GM18505 (cell line): Measurements from ENCODE around the gene B3GALNT2.
"Not testable (repeated sequence)": the region's sequence is repeated elsewhere in the genome, so short reads cannot be mapped to it uniquely, and the experiment has no call there.

Source experiments
- ATAC-seq: cut with Tn5 transposase; IDR thresholded peaks from one replicate; pipeline ENCODE4 v1.9.1; 2021; ENCODE audit not compliant: unreplicated experiment
- POLR2A ChIP-seq: IDR thresholded peaks from 4 replicates; pipeline ENCODE4 v1.6.1; 2011; ENCODE audit warnings: borderline replicate concordance; ENCODE audit not compliant: insufficient read depth, insufficient read length; ENCODE audit errors: extremely low read depth

The B3GALNT2 gene

DNA sequence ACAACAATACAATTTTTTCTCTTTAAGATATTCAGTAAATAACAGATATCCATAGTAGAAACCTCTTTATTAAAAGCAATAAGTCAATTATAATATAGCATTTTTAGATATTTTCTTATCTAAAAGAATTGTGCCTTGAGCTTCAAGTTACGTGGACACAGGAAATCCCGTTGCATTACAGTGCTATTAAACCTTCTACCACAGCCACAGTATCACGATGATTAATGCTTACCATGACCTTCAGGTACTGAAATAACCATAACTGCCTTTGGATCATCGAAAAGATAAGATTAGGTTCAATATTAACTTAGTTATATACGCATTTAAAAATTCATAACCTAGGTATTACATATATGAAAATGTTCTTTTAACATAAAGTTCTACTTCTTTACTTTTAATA, 17.9 kb downstream of the B3GALNT2 start:
- ATAC-seq = no peak
- no peak for TF ChIP-seq POLR2A

DNA sequence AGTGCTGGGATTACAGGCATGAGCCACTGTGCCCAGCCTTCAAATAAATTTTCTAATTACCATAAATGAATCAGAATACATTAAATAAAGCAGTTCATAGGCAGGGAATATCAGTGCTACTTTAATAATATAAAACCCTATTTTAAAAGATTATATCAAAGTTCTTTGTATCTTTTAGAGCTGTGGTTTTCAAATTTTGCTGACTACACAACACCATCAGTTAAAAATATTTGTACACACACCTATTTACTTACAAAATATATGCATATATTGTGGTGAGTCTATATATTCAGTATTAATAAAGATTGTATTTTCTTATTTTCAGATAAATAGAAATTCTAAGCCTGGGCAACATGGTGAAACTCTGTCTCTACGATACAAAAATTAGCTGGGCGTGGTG, 18.7 kb downstream of the B3GALNT2 start:
- no peak for ATAC-seq
- no peak for TF ChIP-seq POLR2A

DNA sequence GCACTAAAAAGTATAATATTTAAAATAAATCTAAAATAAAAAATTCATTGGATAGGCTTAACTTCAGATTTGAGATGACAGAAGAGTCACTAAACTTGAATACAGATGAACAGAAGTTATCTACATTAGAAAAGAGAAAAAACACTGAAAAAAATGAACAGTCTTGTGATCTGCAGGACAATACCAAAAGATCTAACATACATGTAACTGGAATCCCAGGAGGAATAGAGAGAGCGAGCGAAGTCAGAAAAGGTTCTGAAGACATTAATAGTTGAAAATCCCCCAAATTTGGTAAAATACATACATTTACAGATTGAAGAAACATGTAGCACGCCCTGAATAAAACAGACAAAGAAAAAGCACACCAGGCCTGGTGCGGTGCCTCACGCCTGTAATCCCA, 21.2 kb downstream of the B3GALNT2 start:
- ATAC-seq = no peak
- TF ChIP-seq POLR2A = no peak

GRCh38 chr1:235473806-235474205, 30.4 kb downstream of the B3GALNT2 start:
- no peak for ATAC-seq
- TF ChIP-seq POLR2A = no peak

GRCh38 chr1:235470741-235471439, 33.4 kb downstream of the B3GALNT2 start:
- ATAC-seq = no peak

DNA sequence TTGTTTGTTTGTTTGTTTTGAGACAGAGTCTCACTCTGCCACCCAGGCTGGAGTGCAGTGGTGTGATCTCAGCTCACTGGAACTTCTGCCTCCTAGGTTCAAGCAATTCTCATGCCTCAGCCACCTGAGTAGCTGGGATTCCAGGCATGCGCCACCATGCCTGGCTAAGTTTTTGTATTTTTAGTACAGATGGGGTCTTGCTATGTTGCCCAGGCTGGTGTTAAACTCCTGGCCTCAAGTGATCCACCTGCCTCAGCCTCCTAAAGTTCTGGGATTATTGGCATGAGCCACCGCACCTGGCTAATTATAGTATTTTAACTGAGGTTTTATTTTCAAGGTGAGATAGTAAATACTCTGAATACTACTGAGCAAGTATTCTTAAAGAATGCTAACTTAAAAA, 34.4 kb downstream of the B3GALNT2 start:
- ATAC-seq = not testable (repeated sequence)

More at GRCh38 chr1:235470741-235471439, 33.4 kb downstream of the B3GALNT2 start:
- no peak for TF ChIP-seq POLR2A

- no peak for ATAC-seq
- TF ChIP-seq POLR2A = no peak
Measured at GRCh38 chr1:235468970-235469369, 35.3 kb downstream of the B3GALNT2 start.

DNA sequence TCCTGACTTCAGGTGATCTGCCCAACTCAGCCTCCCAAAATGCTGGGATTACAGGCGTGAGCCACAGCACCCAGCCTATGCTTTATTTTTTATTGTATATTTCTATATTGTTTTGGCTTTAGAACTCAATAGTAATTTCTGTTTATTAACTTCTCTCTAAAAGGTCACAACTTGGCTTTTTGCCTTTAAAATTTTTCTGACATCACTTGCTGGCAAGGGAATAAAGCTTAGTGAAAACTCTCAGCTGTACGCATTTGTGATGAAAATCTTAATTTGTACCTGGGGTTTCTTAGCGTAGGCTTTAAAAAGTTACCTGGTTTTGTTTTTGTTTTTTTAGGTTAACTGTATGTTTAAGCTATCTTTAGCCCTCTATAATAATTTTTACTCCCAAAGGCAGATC, 36.2 kb downstream of the B3GALNT2 start:
- no peak for TF ChIP-seq POLR2A
- no peak for ATAC-seq

DNA sequence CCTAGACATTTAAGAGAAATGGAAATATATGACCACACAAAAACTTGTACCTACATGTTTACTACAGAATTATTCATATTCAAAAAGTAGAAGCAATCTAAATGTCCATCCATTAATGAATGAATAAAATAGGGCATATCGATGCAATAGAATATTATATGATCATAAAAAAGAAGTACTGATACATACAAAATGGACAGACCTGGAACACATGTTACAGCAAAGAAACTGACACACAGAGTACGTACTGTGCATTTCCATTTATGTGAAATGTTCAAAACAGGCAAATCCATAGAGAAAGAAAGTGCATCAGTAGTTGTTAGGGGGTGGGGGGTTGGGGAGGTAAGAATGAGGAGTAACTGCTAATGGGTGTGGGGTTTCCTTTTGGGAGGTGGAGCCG, 39.2 kb downstream of the B3GALNT2 start:
- no peak for ATAC-seq
- no peak for TF ChIP-seq POLR2A

- ATAC-seq = not testable (repeated sequence)
Measured at GRCh38 chr1:235462832-235463231, 41.4 kb downstream of the B3GALNT2 start.

GRCh38 chr1:235461954-235462353, 42.3 kb downstream of the B3GALNT2 start:
- ATAC-seq = no peak
- TF ChIP-seq POLR2A = no peak

DNA sequence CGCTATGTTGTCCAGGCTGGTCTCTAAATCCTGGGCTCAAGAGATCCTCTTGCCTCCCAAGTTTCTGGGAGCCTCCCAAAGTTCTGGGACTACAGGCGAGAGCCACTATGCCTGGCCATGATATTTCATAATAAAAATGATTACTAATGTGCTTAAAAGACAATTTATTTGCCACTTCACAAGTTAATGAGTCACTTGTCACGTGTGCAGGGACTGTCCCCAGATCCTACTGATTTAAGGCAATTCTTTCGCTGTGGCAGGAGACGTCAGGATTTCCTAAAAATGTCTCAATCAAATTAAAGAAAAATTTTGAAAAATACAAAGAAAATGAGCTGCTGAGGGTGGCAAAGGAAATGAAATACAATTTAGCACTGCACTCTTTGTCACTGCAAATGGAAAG, 43.5 kb downstream of the B3GALNT2 start:
- no peak for ATAC-seq
- TF ChIP-seq POLR2A = no peak

DNA sequence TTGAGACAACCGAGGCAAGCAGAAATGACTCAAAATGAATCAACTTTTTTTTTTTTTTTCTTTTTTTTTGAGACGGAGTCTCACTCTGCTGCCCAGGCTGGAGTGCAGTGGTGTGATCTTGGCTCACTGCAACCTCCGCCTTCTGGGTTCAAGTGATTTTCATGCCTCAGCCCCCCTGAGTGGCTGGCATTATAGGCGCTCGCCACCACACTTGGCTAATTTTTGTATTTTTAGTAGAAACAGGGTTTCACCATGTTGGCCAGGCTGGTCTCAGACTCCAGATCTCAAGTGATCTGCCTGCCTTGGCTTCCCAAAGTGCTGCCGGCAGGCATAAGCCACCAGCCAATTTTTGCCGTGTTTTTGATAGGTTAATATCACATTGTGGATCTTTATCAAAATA, 46.4 kb downstream of the B3GALNT2 start:
- ATAC-seq = not testable (repeated sequence)

GRCh38 chr1:235455823-235456222, 48.4 kb downstream of the B3GALNT2 start:
- TF ChIP-seq POLR2A = no peak
- ATAC-seq = no peak

DNA sequence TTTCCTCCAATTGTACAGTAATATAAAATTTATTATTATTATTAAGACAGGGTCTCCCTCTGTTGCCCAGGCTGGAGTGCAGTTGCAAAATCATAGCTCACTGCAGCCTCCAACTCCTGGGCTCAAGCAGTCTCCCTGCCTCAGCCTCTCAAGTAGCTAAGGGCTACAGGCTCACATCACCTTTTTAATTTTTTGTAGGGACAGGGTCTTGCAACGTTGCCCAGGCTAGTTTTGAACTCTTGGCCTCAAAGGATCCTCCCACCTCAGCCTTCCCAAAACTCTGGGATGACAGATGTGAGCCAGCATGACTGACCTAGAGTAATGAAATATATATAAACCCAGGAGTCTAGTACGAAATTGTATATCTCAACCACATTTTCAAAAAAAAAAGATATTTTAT, 49.2 kb downstream of the B3GALNT2 start:
- no peak for ATAC-seq
- no peak for TF ChIP-seq POLR2A
